Uterus (tissue), 2 donors: Measurements from ENCODE around the gene CCDC102B.

Experiments used
- CTCF ChIP-seq, 4 experiments: fragments of 200-600 bp in 2 of 4; fragments of 450-650 bp in 2 of 4; sonication (generic) in 2 of 4; IDR thresholded peaks; one replicate each; pipeline ENCODE4 v1.5.1; 2016 to 2019; ENCODE audit warnings: antibody characterized with exemption in 4 of 4, mild to moderate bottlenecking in 2 of 4, moderate library complexity in 1 of 4
- POLR2A ChIP-seq, 2 donors: fragments of 450-650 bp; IDR thresholded peaks; one replicate each; pipeline ENCODE4 v1.6.1; 2016; ENCODE audit warnings: antibody characterized with exemption in 2 of 2, mild to moderate bottlenecking in 1 of 2, moderate library complexity in 1 of 2

DNA sequence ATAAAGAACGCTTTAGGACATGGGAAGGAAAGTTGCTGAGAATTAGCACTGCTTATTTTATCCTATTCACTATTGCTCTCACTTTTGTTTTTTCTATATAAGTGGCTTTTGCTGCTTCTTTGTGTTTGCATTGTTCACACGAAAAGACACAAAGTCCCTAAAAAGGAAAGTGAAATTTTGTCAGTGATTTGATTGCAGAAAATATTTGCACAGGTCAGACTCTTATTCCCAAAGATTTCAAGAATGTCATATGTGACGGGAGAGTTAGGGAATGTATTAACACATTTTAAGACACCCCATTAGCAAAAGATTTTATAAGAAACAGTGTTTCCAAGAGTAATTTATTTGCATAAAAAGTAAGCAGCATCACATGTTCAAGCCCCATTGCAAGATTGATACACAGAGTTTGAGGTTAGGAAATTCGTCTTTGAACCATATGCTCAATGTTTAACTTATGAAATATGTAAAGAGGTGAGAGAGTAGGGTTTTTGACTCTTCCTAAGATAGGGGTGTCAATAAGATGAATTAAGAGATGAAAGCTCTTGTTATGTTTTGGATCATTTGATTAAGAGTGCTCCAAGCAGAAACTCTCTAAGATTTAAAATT, 57.0 kb downstream of the CCDC102B start:
- TF ChIP-seq POLR2A (IDR thresholded peaks at IDR 0.05): no peak
- no peak for TF ChIP-seq CTCF (IDR thresholded peaks at IDR 0.05)
